Upper lobe of left lung (tissue), 6 donors: ENCODE results near the gene ZNF385D. TPM values are rescaled to one million over a fixed set of nuclear protein-coding genes. Genes with fewer than 3 reads are reported as not detected.

Source experiments
- ATAC-seq, 2 donors: fragments of 200-7000 bp; cut with Tn5 transposase; one replicate each; pipeline ENCODE4 v1.9.1; 2022; ENCODE audit warnings: mild to moderate bottlenecking in 2 of 2, moderate library complexity in 2 of 2; ENCODE audit not compliant: low FRiP score in 2 of 2
- DNase-seq, 2 donors: peaks; one replicate each; pipeline ENCODE4 v3.0.0-alpha.2; 2019 to 2020
- H3K27ac ChIP-seq, 4 donors: fragments of 200-600 bp; sonication (generic); one replicate each; pipeline ENCODE4 v1.5.1; 2016 to 2019
- H3K27me3 ChIP-seq, 4 donors: fragments of 200-600 bp; sonication (generic); one replicate each; pipeline ENCODE4 v1.5.1; 2017 to 2019
- H3K36me3 ChIP-seq, 4 donors: fragments of 200-600 bp; sonication (generic); one replicate each; pipeline ENCODE4 v1.5.1; 2016 to 2019
- H3K4me1 ChIP-seq, 4 donors: fragments of 200-600 bp; sonication (generic); one replicate each; pipeline ENCODE4 v1.5.1; 2018 to 2019
- H3K4me3 ChIP-seq, 4 donors: fragments of 200-600 bp; sonication (generic); one replicate each; pipeline ENCODE4 v1.5.1; 2017 to 2019; ENCODE audit warnings: mild to moderate bottlenecking in 2 of 4, moderate library complexity in 1 of 4
- H3K9me3 ChIP-seq, 4 donors: fragments of 200-600 bp; sonication (generic); one replicate each; pipeline ENCODE4 v1.5.1; 2018 to 2019
- EP300 ChIP-seq, 4 donors: sonication (generic); formaldehyde crosslinking; IDR thresholded peaks; one replicate each; pipeline ENCODE4 v1.5.1; 2017; ENCODE audit warnings: antibody characterized with exemption in 4 of 4, control low read depth in 2 of 4
- POLR2A ChIP-seq, 4 donors: fragments of 450-650 bp; IDR thresholded peaks; one replicate each; pipeline ENCODE4 v1.5.1; 2016 to 2017; ENCODE audit warnings: antibody characterized with exemption in 4 of 4, mild to moderate bottlenecking in 2 of 4
- POLR2AphosphoS5 ChIP-seq, 2 donors: sonication (generic); formaldehyde crosslinking; IDR thresholded peaks; one replicate each; pipeline ENCODE4 v1.5.1; 2017; ENCODE audit warnings: antibody characterized with exemption in 2 of 2
- WGBS, 2 donors: methylation state at CpG; one replicate each; pipeline ENCODE4 v1.1.5; 2017 to 2018; 5-methylcytosine and 5-hydroxymethylcytosine counted together
- total RNA-seq, 6 donors: library from RNA; depleted of rRNA in 4 of 6; stranded (reverse); fragments of >200 nt in 4 of 6; gene quantifications; one replicate each; pipeline versions ENCODE4 v1.1.0 to v1.2.1, GENCODE V29; 2016 to 2021
- TF ChIP-seq, protein P1 (sequence below), 6 experiments: fragments of 450-650 bp in 4 of 6; fragments of 200-600 bp in 2 of 6; sonication (generic) in 2 of 6; IDR thresholded peaks; one replicate each; pipeline ENCODE4 v1.5.1; 2016 to 2019; ENCODE audit warnings: antibody characterized with exemption in 6 of 6
- donor health status: DM: no; HTN: no; CAD: no; lungs with moderate emphysema.
- donor health status: DM: no; HTN: yes; CAD: no; lungs with severe emphysema.

Gene ZNF385D
- total RNA-seq, 6 donors from 2014 or later, result 0.20 to 9.2 (median 0.76) TPM; not detected in 1

DNA sequence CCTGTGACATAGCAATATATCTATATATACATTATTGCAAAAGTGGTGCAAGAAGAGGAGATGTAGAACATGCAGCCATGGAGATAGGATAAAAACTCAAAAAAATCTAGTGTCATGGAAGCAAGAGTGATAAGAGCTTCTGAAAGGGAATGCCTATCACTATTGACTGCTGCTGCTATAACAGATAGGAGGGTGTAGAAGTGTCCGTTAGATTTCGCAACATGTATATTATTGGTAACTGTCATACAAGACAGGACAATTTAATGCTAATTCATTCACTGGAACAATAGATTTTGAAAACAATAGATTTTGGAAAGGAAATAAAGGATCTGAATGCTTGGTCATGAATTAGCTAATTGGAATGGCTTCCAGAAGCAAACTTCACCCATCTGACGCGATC lies 224.5 kb downstream of the ZNF385D start:
- Histone ChIP-seq H3K4me3 (no peak overlapping the region), H3K4me1 (no peaks in the 10 kb centered on the region), H3K27ac (no peak overlapping the region), H3K9me3 (no peaks in the 10 kb centered on the region), H3K27me3 (no peaks in the 10 kb centered on the region), H3K36me3 (no peaks in the 10 kb centered on the region)
- DNase-seq (no peak), ATAC-seq (no peak)
- TF ChIP-seq POLR2AphosphoS5 (IDR thresholded peaks at IDR 0.05), result no peak
- no peak for TF ChIP-seq POLR2A (IDR thresholded peaks at IDR 0.05)
- TF ChIP-seq, protein P1, sequence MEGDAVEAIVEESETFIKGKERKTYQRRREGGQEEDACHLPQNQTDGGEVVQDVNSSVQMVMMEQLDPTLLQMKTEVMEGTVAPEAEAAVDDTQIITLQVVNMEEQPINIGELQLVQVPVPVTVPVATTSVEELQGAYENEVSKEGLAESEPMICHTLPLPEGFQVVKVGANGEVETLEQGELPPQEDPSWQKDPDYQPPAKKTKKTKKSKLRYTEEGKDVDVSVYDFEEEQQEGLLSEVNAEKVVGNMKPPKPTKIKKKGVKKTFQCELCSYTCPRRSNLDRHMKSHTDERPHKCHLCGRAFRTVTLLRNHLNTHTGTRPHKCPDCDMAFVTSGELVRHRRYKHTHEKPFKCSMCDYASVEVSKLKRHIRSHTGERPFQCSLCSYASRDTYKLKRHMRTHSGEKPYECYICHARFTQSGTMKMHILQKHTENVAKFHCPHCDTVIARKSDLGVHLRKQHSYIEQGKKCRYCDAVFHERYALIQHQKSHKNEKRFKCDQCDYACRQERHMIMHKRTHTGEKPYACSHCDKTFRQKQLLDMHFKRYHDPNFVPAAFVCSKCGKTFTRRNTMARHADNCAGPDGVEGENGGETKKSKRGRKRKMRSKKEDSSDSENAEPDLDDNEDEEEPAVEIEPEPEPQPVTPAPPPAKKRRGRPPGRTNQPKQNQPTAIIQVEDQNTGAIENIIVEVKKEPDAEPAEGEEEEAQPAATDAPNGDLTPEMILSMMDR (IDR thresholded peaks at IDR 0.05), result no peak
- TF ChIP-seq EP300 (IDR thresholded peaks at IDR 0.05), result no peak
- WGBS, 2 donors, result 91 to 92% methylated on average over 4 of the region's 4 CpGs

DNA sequence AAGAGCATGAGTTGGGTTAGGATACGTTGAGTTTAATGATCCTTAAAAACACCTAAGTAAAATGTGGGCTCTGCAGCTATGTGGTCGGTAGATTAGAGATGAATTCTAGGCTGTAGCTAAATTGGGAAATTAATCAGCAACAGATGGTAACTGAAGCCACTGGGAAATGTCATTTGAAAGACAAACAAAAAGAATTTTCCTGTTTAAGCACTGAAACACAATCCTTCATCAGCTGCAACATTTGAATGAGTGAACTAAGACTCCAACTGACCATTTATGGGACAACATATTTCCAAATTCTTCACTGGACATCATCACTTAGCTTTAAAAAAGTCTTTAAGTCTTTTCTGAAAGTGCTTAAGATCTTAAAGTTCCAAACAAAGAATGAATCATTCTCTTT lies 226.9 kb downstream of the ZNF385D start:
- Histone ChIP-seq H3K27ac (no peak overlapping the region), H3K36me3 (no peaks in the 10 kb centered on the region), H3K4me3 (no peak overlapping the region), H3K4me1 (no peaks in the 10 kb centered on the region), H3K27me3 (no peaks in the 10 kb centered on the region), H3K9me3 (no peaks in the 10 kb centered on the region)
- TF ChIP-seq POLR2A (IDR thresholded peaks at IDR 0.05) (no peak), EP300 (IDR thresholded peaks at IDR 0.05) (no peak), POLR2AphosphoS5 (IDR thresholded peaks at IDR 0.05) (no peak)
- TF ChIP-seq, protein P1 (IDR thresholded peaks at IDR 0.05), result no peak
- no peak for DNase-seq
- ATAC-seq, result no peak
- WGBS, 2 donors, result 66 to 90% methylated on average over 2 of the region's 2 CpGs

DNA sequence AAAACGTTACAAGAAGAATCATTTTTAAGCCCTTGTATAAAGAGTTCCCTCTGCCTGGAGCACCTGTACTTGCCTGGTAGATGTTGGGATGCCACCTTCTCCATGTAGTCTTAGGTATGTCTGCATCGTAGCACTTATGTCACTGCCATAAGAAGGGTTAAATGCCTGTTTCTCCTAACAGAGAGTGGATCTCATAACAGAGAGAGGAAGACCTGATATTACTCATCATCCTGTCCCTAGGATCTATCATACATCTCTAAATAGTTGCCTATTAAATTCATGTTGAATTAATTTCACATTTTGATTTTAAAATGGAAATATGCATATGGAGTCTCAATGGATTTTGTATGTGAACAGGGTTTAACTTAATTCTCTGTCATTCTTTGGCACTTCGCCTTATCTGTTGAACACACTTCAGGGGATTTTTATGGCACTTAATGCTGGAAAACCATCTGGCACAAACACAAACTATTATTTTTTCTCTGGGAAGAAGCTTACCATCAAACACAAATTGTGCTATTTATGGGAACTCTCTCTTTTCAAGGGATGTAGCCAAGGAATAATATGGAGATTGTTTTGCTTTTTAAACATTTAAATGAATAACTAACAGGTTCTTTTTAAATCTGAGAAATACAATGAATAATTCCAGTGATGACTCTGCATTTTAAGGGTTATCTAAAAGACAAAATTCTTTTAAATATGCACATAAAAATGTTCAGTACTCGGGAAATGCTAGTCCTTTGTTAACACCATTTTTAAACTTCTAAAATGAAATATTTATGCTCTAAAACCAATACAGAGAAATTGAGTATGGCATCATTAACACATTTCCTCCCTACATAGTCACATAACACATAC lies 230.7 kb downstream of the ZNF385D start:
- DNase-seq, result no peak
- Histone ChIP-seq H3K27me3 (no peaks in the 10 kb centered on the region), H3K36me3 (no peaks in the 10 kb centered on the region), H3K4me1 (no peaks in the 10 kb centered on the region), H3K27ac (no peak overlapping the region), H3K4me3 (no peak overlapping the region), H3K9me3 (no peaks in the 10 kb centered on the region)
- 54 to 58% methylated on average over 4 of the region's 4 CpGs for WGBS, 2 donors
- TF ChIP-seq EP300 (IDR thresholded peaks at IDR 0.05) (no peak), POLR2A (IDR thresholded peaks at IDR 0.05) (no peak), POLR2AphosphoS5 (IDR thresholded peaks at IDR 0.05) (no peak)
- TF ChIP-seq, protein P1 (IDR thresholded peaks at IDR 0.05), result no peak
- ATAC-seq, result no peak

DNA sequence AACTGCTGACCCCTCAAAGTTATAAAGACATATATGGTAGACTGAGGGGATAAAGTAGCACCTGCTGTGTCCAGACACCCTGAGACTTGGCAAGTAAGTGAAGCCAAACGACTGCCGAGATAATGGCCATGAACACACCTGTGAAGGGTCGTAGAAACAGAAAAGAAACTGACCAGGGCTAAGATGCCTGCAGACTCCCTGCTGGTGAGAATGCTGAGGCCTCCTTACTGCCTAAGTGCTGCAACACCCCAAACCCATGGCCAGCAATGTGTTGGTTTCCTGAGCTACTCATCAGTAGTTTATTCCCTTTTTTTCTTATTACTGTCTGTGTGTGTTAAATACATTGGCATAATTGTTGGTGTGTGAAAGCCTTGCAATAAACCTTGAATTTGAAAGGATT lies 233.8 kb downstream of the ZNF385D start:
- no peaks in the 10 kb centered on the region for H3K36me3 ChIP-seq
- TF ChIP-seq POLR2AphosphoS5 (IDR thresholded peaks at IDR 0.05) (no peak), EP300 (IDR thresholded peaks at IDR 0.05) (no peak), POLR2A (IDR thresholded peaks at IDR 0.05) (no peak)
- TF ChIP-seq, protein P1 (IDR thresholded peaks at IDR 0.05), result no peak
- ATAC-seq (no peak), DNase-seq (no peak)
- 75 to 83% methylated on average over 3 of the region's 3 CpGs for WGBS, 2 donors
- no peaks in the 10 kb centered on the region for H3K27me3 ChIP-seq
- H3K4me1 ChIP-seq, result no peaks in the 10 kb centered on the region
- no peak overlapping the region for H3K4me3 ChIP-seq
- no peaks in the 10 kb centered on the region for H3K9me3 ChIP-seq
- H3K27ac ChIP-seq, result no peak overlapping the region

DNA sequence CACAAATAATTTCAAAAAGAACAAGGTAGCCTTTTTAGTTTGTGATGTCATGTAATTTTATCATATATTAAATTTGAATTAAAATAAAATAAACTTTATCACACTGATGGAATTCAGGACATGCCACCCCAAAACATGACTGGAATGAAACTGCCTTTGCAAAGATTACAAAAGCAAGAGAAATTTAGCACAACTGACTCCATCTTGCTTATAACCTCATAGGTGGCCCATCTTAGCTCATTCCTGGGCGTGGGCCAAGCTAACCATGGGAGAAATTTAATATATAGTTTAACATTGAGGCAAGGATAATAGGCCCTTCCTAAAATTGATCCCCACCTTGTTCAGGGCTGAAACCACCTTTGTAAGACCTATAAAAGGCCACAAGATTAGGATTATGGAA lies 235.6 kb downstream of the ZNF385D start:
- H3K4me3 ChIP-seq, result no peak overlapping the region
- TF ChIP-seq POLR2AphosphoS5 (IDR thresholded peaks at IDR 0.05), result no peak
- no peak for TF ChIP-seq EP300 (IDR thresholded peaks at IDR 0.05)
- TF ChIP-seq, protein P1 (IDR thresholded peaks at IDR 0.05), result no peak
- no peak for TF ChIP-seq POLR2A (IDR thresholded peaks at IDR 0.05)
- DNase-seq, result no peak
- no peaks in the 10 kb centered on the region for H3K9me3 ChIP-seq
- no peaks in the 10 kb centered on the region for H3K27me3 ChIP-seq
- H3K27ac ChIP-seq, result no peak overlapping the region
- H3K4me1 ChIP-seq, result no peaks in the 10 kb centered on the region
- ATAC-seq, result no peak
- WGBS, 2 donors, result 69% methylated on average over 1 of the region's 1 CpG
- H3K36me3 ChIP-seq, result no peaks in the 10 kb centered on the region
